Lower leg skin (tissue), 3 donors: ENCODE results near the gene ZNF483.

Experiments
- POLR2A ChIP-seq, 2 donors: fragments of 450-650 bp; IDR thresholded peaks; one replicate each; pipeline ENCODE4 v1.6.1; 2016 to 2017; ENCODE audit warnings: antibody characterized with exemption in 2 of 2, mild to moderate bottlenecking in 1 of 2, moderate library complexity in 1 of 2
- TF ChIP-seq, protein P1 (sequence below), 3 donors: fragments of 450-650 bp; IDR thresholded peaks; one replicate each; pipeline ENCODE4 v1.5.1; 2016; ENCODE audit warnings: antibody characterized with exemption in 3 of 3, mild to moderate bottlenecking in 3 of 3, moderate library complexity in 2 of 3

DNA sequence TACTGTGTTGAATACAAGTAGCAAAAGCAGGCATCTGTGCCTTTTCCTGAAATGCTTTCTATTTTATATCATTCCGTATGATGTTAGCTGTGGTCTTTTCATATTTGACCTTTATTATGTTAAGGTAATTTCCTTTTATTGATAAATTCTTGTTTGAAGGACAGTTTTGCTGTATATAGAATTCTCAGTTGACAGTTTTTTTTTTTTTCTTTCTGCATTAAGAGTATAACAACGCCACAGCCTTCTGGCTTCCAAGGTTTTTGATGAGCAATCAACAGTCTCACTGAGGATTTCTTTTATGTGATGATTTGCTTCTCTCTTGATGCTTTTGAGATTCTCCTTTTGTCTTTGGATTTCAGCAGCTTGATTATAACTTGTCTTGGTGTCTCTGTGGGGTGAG is 23.6 kb downstream of the ZNF483 start:
- TF ChIP-seq, protein P1, sequence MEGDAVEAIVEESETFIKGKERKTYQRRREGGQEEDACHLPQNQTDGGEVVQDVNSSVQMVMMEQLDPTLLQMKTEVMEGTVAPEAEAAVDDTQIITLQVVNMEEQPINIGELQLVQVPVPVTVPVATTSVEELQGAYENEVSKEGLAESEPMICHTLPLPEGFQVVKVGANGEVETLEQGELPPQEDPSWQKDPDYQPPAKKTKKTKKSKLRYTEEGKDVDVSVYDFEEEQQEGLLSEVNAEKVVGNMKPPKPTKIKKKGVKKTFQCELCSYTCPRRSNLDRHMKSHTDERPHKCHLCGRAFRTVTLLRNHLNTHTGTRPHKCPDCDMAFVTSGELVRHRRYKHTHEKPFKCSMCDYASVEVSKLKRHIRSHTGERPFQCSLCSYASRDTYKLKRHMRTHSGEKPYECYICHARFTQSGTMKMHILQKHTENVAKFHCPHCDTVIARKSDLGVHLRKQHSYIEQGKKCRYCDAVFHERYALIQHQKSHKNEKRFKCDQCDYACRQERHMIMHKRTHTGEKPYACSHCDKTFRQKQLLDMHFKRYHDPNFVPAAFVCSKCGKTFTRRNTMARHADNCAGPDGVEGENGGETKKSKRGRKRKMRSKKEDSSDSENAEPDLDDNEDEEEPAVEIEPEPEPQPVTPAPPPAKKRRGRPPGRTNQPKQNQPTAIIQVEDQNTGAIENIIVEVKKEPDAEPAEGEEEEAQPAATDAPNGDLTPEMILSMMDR (IDR thresholded peaks at IDR 0.05): no peak
- no peak for TF ChIP-seq POLR2A (IDR thresholded peaks at IDR 0.05)
